ENCODE measurements around the gene KIF26B.

Gene KIF26B

DNA sequence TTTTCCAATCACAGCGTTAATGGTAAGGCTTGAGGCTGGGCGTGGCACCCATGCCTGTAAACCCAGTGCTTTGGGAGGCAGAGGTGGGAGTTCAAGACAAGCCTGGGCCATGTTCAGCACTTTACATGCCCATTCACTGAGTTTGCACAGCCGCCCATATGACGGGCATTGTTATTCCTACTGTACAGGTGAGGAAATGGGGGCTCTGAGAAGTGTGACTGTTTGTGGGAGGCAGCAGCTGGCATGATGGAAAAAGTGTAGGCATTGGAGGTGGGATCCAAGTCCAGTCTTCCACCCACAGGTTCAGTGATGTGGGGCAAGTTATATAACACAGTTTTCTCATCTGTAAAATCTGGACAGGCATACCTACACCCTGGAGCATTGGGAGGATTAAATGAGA lies 445.9 kb downstream of the KIF26B start:
- in situ Hi-C loops (cut with MboI; ENCODE audit: low sequenced_read_pairs): no loop called here

GRCh38 chr1:245603311-245603865 lies 448.6 kb downstream of the KIF26B start:
- in situ Hi-C loops (cut with MboI; ENCODE audit: low sequenced_read_pairs): no loop called here

- in situ Hi-C loops (cut with MboI; ENCODE audit: low sequenced_read_pairs): no loop called here
Measured at GRCh38 chr1:245604979-245605378, 450.2 kb downstream of the KIF26B start.

- in situ Hi-C loops (cut with MboI; ENCODE audit: low sequenced_read_pairs): no loop called here
Measured at GRCh38 chr1:245605480-245606156, 450.8 kb downstream of the KIF26B start.

GRCh38 chr1:245606157-245606725 lies 451.5 kb downstream of the KIF26B start:
- in situ Hi-C loops (cut with MboI; ENCODE audit: low sequenced_read_pairs): no loop called here

GRCh38 chr1:245608271-245608670 lies 453.5 kb downstream of the KIF26B start:
- in situ Hi-C loops (cut with MboI; ENCODE audit: low sequenced_read_pairs): no loop called here

- in situ Hi-C loops (cut with MboI; ENCODE audit: low sequenced_read_pairs): no loop called here
Measured at GRCh38 chr1:245609354-245610150, 454.8 kb downstream of the KIF26B start.

- in situ Hi-C loops (cut with MboI; ENCODE audit: low sequenced_read_pairs): no loop called here
Measured at GRCh38 chr1:245611251-245611650, 456.5 kb downstream of the KIF26B start.

DNA sequence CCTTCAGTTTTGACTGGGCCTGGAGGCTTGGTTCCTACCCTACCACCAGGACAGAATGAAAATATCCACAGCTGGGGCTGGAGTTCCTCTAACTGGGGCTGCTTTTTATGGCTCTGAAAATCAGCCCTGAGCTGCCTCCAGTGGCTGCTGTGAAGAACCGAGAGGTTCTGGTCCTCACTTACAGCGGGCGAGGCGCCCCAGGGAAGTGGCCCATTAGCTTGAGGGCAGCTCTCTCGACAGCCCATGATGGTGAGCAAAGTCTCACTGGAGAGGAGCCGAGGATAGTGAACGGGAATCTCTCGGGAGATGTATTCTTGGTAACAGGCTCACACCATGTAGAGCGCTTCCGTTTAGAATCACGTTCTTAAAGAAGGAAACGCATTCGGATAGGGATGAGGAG lies 459.7 kb downstream of the KIF26B start:
- in situ Hi-C loops (cut with MboI; ENCODE audit: low sequenced_read_pairs): no loop called here

DNA sequence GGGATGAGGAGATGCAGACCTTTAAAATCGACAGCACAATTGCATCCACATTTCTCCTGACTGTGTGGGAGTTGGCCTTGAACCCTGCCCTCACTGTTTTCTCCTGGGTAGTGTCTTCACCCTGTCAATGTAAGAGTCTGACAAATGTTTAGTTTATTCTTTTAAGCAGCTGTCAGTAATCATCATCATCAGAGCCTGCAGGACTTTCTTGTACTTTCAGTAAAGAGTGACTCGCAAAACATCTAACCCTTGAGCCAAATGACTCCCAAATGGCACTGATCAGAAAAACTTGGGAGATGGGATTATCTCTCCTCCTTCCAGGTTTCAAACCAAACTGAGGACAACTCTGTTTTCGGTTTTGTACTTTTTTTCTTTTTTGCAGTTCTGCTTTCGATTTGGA lies 460.2 kb downstream of the KIF26B start:
- in situ Hi-C loops (cut with MboI; ENCODE audit: low sequenced_read_pairs): no loop called here

GRCh38 chr1:245621589-245621988 lies 466.8 kb downstream of the KIF26B start:
- in situ Hi-C loops (cut with MboI; ENCODE audit: low sequenced_read_pairs): no loop called here

GRCh38 chr1:245622332-245623014 lies 467.7 kb downstream of the KIF26B start:
- in situ Hi-C loops (cut with MboI; ENCODE audit: low sequenced_read_pairs): no loop called here

DNA sequence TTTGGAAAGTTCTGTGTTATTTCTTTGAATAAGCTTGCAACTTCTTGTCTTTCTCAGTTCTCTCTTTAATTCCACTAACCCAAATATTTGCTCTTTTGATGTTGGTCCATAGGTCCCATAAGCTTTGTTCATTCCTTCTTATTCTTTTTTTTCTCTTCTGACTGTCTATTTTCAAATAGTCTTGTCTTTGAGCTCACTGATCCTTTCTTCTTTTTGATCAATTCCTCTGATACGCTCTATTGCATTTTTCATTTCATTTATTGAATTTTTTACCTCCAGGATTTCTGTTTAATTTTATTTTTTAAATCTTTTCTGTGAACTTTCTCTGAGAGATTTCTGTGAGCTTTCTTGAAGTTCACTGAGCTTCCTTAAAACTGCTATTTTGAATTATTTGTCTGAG lies 486.6 kb downstream of the KIF26B start:
- in situ Hi-C loops (cut with MboI; ENCODE audit: low sequenced_read_pairs): no loop called here

DNA sequence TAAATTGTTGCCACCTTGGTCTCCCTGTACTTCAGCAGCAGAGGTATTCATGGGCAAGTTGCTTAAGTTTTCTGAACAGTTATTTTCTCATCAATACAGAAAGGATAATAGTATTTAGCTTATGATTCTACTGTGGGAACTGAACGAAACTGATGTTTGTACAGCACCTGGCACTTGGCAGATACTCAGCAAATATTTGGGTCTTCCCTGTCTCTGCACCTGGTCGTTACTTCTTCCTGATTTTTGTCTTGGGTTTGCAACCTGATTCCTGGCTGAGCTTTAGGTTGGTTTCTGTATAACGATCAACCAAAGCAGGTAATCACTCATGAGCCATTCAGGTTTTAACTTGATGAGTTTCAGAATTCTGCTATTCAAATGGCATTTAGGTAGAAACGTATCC lies 490.6 kb downstream of the KIF26B start:
- in situ Hi-C loops (cut with MboI; ENCODE audit: low sequenced_read_pairs): no loop called here

- in situ Hi-C loops (cut with MboI; ENCODE audit: low sequenced_read_pairs): no loop called here
Measured at GRCh38 chr1:245645894-245646293, 491.1 kb downstream of the KIF26B start.

- in situ Hi-C loops (cut with MboI; ENCODE audit: low sequenced_read_pairs): no loop called here
Measured at GRCh38 chr1:245648749-245649522, 494.2 kb downstream of the KIF26B start.

- in situ Hi-C loops (cut with MboI; ENCODE audit: low sequenced_read_pairs): no loop called here
Measured at GRCh38 chr1:245649666-245650065, 494.9 kb downstream of the KIF26B start.

DNA sequence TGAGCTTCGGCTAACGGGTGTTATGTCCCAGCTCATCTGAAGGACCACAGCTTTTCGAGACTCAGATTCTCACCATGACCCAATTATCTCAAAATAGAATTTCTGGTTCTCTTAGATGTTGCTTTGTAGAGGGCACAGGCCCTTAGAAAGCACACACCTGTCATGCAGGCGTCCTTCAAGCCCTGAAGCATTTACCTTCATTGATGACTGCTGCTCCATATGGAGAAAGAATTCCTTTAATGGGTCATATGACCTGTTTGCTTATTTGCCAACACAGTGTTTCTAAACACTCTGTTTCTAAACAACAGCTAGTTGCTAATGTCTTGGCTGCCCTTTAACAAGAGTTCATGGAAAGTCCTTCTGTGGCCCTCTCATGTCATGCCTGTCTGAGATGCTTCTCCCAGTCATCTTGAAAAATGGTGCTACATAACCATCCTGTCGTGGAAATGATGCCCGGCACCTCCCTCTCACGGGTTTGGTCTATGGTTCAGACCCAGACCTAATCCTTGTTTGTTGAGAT lies 495.7 kb downstream of the KIF26B start:
- in situ Hi-C loops (cut with MboI; ENCODE audit: low sequenced_read_pairs): no loop called here

DNA sequence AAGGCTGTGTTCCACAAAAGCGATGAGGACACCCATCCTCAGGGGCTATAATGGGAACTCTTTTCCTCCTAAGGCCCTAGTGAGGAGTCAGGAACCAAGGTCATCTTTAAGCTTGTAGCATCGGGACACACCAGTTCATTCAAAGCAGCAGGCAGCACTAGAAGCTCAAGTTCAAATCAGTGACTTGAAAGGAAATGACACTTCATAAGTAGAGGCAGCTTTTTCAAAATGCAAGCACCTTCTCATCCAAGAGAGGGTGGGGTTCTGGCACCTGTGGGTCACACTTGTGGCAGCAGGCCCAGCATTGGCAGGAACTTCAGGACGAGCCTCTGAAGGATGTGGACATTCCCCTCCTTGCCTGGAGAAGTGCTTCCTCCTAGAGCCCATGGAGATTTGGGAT lies 496.3 kb downstream of the KIF26B start:
- in situ Hi-C loops (cut with MboI; ENCODE audit: low sequenced_read_pairs): no loop called here

DNA sequence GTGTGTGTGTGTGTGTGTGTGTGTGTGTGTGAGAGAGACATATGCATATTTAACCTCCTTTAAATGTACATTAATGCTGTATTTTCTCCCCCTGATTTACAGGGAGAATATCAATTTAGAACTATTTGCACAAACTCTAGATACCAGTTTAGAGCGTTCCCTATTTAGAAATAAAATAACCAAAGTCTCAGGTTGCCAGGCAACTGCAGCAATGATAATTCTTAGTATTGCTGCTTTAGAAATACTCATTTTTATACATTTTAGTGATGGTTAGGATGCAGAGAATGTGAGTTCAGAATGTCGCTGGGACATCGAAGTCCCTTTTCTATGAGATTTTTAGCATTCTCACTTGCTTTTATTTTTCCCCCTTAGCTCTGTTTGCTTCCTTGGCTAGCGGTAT lies 497.3 kb downstream of the KIF26B start:
- in situ Hi-C loops (cut with MboI; ENCODE audit: low sequenced_read_pairs): no loop called here

Data from HL-60/S4 treated with retinoic acid at 250 ng/mL for 4 days and 3 days (cell line).